Measurements from ENCODE around the gene TXLNB.

TXLNB gene

GRCh38 chr6:139194740-139195139 lies 97.1 kb downstream of the TXLNB start:
- intact Hi-C loops (cut with DNase I): no loop called here
- no peak for DNase-seq
